GM13977 (cell line): ENCODE results near the gene DDC.
"Not testable (repeated sequence)": the region's sequence is repeated elsewhere in the genome, so short reads cannot be mapped to it uniquely, and the experiment has no call there.

Experiments
- DNase-seq: peaks from one replicate; pipeline ENCODE4 v3.0.0; 2012; ENCODE audit warnings: low spot score
- in situ Hi-C: fragments of 300-500 bp; cut with MboI; formaldehyde crosslinking; loops from one replicate; pipeline ENCODE4 v1.12.0; 2022; ENCODE audit warnings: low sequenced_read_pairs, low pct_unique_long_range_greater_than_20kb, mixed read lengths, inconsistent platforms; ENCODE audit not compliant: unreplicated experiment
- TF ChIP-seq, protein P1 (sequence below): IDR thresholded peaks from 2 replicates; pipeline ENCODE4 v1.5.1; 2012; ENCODE audit warnings: mild to moderate bottlenecking, control low read depth; ENCODE audit not compliant: insufficient read depth; ENCODE audit errors: extremely low read depth, missing control alignments

The DDC gene

DNA sequence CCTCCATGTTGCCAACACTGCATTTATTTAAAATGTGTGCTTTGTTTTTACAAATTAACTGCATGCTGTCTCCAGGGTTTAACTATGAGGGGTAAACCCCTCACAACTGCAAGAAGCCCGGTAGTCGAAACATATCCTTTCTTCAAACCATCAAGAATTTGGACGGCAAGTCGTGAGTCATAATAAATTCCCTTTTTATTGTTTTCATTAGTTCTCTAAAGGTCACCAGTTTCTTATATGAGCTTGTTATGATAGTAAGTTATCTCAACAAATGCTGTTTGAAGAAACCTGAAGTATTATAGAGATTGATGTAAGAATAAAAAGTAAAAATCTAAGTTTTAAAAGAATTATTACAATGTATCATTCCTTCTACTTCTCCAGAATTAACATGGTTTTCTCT lies 102.8 kb downstream of the DDC start:
- in situ Hi-C loops, result loop anchor here (25.0 kb wide), 2 partner anchors 225 to 700 kb away; no protein-coding TSS in a partner anchor
- no peak for DNase-seq
- TF ChIP-seq, protein P1, sequence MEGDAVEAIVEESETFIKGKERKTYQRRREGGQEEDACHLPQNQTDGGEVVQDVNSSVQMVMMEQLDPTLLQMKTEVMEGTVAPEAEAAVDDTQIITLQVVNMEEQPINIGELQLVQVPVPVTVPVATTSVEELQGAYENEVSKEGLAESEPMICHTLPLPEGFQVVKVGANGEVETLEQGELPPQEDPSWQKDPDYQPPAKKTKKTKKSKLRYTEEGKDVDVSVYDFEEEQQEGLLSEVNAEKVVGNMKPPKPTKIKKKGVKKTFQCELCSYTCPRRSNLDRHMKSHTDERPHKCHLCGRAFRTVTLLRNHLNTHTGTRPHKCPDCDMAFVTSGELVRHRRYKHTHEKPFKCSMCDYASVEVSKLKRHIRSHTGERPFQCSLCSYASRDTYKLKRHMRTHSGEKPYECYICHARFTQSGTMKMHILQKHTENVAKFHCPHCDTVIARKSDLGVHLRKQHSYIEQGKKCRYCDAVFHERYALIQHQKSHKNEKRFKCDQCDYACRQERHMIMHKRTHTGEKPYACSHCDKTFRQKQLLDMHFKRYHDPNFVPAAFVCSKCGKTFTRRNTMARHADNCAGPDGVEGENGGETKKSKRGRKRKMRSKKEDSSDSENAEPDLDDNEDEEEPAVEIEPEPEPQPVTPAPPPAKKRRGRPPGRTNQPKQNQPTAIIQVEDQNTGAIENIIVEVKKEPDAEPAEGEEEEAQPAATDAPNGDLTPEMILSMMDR, result no peak

DNA sequence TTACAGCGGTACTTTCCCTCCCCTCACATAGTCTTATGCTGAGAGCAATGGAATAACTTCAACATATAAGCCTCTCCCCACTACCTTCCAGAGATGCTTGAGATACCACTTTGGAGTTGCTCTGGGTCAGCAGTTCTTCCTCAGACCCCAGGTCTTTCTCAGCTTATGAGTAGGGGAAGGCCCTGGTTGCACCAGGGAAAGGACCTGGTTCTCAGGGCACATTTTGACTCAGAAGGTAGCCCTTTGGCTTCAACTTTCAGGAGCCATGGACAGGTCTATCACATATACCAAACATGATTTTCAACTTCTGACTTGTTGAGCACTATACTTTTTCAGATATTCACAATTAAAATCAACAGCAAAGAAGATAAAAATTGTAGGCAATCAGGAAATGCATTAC lies 103.5 kb downstream of the DDC start:
- DNase-seq, result no peak
- in situ Hi-C loops, result loop anchor here (25.0 kb wide), 2 partner anchors 226 to 701 kb away; no protein-coding TSS in a partner anchor
- TF ChIP-seq, protein P1, result no peak

DNA sequence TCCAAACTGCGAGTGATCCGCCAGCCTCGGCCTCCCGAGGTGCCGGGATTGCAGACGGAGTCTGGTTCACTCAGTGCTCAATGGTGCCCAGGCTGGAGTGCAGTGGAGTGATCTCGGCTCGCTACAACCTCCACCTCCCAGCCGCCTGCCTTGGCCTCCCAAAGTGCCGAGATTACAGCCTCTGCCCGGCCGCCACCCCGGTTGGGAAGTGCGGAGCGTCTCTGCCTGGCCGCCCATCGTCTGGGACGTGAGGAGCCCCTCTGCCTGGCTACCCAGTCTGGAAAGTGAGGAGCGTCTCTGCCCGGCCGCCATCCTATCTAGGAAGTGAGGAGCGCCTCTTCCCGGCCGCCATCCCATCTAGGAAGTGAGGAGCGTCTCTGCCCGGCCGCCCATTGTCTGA lies 106.0 kb downstream of the DDC start:
- in situ Hi-C loops, result loop anchor here (25.0 kb wide), 2 partner anchors 228 to 703 kb away; no protein-coding TSS in a partner anchor
- DNase-seq, result not testable (repeated sequence)

DNA sequence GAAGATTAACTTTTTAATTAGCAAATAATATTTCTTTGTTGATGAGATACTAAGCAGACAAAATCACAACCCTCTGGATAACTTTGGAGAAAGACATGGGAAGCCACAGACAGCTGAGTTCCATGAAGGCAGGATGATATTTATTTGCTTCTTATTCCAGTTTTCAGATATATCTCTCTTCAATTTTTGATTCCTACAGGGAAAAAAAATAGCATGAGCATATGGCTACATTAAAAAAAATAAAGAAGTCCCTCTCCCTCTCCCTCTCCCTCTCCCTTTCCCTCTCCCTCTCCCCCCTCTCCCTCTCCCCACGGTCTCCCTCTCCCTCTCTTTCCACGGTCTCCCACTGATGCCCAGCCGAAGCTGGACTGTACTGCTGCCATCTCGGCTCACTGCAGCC lies 106.6 kb downstream of the DDC start:
- in situ Hi-C loops, result loop anchor here (25.0 kb wide), 2 partner anchors 229 to 704 kb away; no protein-coding TSS in a partner anchor
- not testable (repeated sequence) for DNase-seq

DNA sequence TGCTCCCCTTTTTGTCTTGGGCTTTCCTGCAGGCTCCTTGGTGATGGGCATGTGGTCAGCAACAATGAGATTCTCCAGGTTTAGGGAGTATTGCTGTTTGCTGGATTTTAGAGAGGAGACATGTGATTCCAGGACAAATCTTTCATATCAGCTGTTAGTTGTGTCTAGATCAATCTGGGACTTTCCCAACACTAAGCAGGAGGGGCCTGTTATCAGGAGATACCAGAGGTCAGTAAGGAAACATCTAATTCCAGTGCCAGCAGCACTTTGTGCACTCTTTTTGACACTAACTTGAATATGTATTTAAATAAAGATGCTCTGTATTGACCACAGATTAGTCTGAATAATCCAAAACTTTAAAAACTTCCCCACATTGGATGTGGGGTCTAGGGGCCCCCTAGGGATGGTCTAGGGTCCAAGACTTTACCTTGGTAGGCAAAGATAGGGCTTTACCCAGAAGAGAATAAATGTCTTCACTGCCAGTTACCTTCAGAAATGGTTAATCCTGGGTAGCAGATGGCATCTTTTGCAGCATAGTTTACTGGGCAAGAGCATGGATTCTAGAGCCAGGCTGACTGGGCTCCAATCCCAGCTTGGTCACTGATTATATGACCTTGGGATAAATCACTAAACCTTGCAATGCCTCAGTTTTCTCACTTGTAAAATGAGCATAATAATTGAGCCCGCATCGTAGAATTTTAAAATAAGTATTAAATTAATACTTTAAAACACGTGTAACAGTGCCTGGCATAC lies 108.7 kb downstream of the DDC start:
- TF ChIP-seq, protein P1, result no peak
- in situ Hi-C loops, result loop anchor here (25.0 kb wide), 2 partner anchors 231 to 706 kb away; no protein-coding TSS in a partner anchor
- DNase-seq, result no peak

DNA sequence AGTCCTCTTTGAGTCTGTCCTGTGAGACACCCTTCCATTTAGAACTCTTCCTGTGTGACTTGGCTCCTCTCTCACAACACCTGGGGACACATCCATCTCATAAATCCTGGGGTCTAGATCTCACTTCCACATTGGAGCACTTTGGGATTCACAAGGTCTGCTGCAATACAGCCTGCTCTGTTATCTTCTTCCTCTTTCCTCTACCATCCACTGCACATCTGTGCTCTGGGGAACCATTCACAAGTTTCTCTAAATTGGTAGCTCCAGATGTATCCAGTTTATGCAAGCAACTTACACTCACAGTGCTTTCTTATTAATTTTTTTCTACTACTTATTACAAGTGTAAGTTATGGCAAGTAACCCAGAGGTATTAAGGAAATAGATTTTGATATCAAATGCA lies 109.5 kb downstream of the DDC start:
- in situ Hi-C loops, result loop anchor here (25.0 kb wide), 2 partner anchors 232 to 707 kb away; no protein-coding TSS in a partner anchor
- DNase-seq, result no peak

DNA sequence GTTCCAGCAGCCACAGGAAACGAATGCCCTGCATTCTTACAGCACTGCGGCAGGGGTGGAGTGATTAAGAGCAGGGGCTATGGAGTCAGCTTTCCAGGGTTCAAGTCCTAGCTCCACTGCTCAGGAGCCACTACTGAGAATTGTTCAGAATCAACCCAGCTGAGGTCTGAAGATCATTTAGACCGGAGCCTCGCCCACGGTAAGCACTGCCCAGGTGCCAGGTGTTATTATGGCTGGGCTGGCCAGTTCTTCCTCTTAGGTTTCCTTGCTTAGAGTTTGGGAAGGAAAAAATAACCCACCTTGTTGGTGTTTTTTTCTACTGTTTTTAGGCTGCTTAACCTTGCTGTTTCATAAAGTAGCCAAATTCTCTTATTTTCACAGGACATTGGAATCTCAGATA lies 110.2 kb downstream of the DDC start:
- TF ChIP-seq, protein P1, result no peak
- DNase-seq, result no peak
- in situ Hi-C loops, result loop anchor here (25.0 kb wide), 2 partner anchors 232 to 707 kb away; no protein-coding TSS in a partner anchor

More for the DNA sequence above, 109.5 kb downstream of the DDC start:
- TF ChIP-seq, protein P1, result no peak
